ENCODE data around the gene ZNF132.

Gene ZNF132

DNA sequence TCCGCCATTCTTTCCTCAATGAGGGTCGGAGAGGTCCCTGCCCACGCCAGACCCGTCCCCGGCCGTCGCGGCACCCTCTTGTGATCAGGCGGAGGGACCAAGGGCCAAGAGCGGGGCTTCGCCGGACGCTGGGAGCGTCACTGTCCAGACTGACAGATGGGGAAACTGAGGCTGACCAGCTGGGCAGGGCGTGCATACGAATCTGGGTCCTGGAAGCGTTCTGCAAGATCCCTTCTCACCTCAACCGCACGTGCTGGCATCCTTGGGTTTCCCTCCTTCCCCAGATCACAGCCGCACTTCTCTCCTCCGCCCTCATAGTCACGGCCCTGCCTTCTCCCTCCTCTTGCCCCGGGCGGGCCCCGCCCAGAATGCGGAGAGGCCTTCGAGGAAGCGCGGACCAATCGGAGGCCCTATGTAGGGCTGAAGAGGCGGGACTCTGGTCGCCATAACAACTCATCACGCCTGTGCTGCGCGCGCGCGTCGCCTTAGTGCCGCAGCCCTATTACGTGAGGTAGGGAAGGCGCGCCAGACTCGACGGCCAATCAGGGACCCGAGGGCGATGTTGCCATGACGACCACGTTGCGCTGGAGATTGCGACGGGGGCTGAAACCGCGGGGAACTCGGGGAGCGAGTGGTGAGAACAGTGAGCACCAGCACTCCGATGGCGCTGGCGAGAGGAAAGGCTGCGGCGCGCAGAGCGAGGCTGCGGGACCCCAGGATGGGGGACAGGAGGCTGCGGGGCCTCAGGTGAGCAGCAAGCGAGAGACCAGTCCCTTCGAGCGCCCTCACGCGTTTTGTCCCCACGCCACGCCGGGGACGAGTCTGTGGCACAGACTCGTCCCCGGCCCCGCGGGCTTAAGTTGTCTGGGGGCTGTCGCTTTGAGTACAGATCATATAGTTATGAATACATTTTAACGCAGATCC, 38.8 kb downstream of the ZNF132 start (continued):
- TF ChIP-seq, protein P1, sequence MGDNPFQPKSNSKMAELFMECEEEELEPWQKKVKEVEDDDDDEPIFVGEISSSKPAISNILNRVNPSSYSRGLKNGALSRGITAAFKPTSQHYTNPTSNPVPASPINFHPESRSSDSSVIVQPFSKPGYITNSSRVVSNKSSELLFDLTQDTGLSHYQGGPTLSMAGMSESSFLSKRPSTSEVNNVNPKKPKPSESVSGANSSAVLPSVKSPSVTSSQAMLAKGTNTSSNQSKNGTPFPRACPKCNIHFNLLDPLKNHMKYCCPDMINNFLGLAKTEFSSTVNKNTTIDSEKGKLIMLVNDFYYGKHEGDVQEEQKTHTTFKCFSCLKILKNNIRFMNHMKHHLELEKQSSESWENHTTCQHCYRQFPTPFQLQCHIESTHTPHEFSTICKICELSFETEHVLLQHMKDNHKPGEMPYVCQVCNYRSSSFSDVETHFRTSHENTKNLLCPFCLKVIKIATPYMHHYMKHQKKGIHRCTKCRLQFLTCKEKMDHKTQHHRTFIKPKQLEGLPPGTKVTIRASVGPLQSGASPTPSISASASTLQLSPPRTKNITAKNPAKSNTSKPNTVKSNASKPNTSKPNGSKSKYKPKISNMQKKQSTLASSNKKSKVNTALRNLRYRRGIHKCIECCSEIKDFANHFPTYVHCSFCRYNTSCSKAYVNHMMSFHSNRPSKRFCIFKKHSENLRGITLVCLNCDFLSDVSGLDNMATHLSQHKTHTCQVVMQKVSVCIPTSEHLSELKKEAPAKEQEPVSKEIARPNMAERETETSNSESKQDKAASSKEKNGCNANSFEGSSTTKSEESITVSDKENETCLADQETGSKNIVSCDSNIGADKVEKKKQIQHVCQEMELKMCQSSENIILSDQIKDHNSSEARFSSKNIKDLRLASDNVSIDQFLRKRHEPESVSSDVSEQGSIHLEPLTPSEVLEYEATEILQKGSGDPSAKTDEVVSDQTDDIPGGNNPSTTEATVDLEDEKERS (tag by site-specific recombination; IDR thresholded peaks at IDR 0.05) = no peak
- no peak for TF ChIP-seq ZNF354C (tag by site-specific recombination; IDR thresholded peaks at IDR 0.05; ENCODE audit: borderline replicate concordance, low read depth)
- TF ChIP-seq ZNF544 (tag by site-specific recombination; IDR thresholded peaks at IDR 0.05) = no peak
- TF ChIP-seq, protein P2, sequence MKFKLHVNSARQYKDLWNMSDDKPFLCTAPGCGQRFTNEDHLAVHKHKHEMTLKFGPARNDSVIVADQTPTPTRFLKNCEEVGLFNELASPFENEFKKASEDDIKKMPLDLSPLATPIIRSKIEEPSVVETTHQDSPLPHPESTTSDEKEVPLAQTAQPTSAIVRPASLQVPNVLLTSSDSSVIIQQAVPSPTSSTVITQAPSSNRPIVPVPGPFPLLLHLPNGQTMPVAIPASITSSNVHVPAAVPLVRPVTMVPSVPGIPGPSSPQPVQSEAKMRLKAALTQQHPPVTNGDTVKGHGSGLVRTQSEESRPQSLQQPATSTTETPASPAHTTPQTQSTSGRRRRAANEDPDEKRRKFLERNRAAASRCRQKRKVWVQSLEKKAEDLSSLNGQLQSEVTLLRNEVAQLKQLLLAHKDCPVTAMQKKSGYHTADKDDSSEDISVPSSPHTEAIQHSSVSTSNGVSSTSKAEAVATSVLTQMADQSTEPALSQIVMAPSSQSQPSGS (tag by site-specific recombination; IDR thresholded peaks at IDR 0.05; ENCODE audit: low read depth) = no peak
- no peak for TF ChIP-seq ZBTB48 (tag by site-specific recombination; IDR thresholded peaks at IDR 0.05)
- no peak for TF ChIP-seq ZNF510 (tag by site-specific recombination; IDR thresholded peaks at IDR 0.05; ENCODE audit: insufficient replicate concordance)
- 0 out of 2 replicates have a peak, but pooled peaks have one; percentile 10 for TF ChIP-seq WT1 (tag by site-specific recombination; IDR thresholded peaks at IDR 0.05)
- TF ChIP-seq ZNF571 (tag by site-specific recombination; IDR thresholded peaks at IDR 0.05) = no peak
- TF ChIP-seq ZNF157 (tag by site-specific recombination; IDR thresholded peaks at IDR 0.05) = no peak
- TF ChIP-seq, protein P3, sequence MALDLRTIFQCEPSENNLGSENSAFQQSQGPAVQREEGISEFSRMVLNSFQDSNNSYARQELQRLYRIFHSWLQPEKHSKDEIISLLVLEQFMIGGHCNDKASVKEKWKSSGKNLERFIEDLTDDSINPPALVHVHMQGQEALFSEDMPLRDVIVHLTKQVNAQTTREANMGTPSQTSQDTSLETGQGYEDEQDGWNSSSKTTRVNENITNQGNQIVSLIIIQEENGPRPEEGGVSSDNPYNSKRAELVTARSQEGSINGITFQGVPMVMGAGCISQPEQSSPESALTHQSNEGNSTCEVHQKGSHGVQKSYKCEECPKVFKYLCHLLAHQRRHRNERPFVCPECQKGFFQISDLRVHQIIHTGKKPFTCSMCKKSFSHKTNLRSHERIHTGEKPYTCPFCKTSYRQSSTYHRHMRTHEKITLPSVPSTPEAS (tag by site-specific recombination; IDR thresholded peaks at IDR 0.05) = no peak
- TF ChIP-seq ZNF211 (tag by site-specific recombination; IDR thresholded peaks at IDR 0.05; ENCODE audit: low read depth) = no peak
- peak; percentile 92 for TF ChIP-seq SP3 (tag by site-specific recombination; IDR thresholded peaks at IDR 0.05)
- no peak for TF ChIP-seq ZNF626 (tag by site-specific recombination; IDR thresholded peaks at IDR 0.05)
- peak; percentile 87 for TF ChIP-seq ZBTB17 (tag by site-specific recombination; IDR thresholded peaks at IDR 0.05)
- TF ChIP-seq, protein P4, sequence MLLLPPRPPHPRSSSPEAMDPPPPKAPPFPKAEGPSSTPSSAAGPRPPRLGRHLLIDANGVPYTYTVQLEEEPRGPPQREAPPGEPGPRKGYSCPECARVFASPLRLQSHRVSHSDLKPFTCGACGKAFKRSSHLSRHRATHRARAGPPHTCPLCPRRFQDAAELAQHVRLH (tag by site-specific recombination; IDR thresholded peaks at IDR 0.05) = 0 out of 2 replicates have a peak, but pooled peaks have one; percentile 11
- TF ChIP-seq ZNF473 (tag by site-specific recombination; IDR thresholded peaks at IDR 0.05) = no peak
- no peak for TF ChIP-seq ZNF623 (tag by site-specific recombination; IDR thresholded peaks at IDR 0.05)
- no peak for TF ChIP-seq ZNF19 (tag by site-specific recombination; IDR thresholded peaks at IDR 0.05; ENCODE audit: low read depth)
- TF ChIP-seq ZNF423 (tag by site-specific recombination; IDR thresholded peaks at IDR 0.05) = no peak
- TF ChIP-seq ZNF791 (tag by site-specific recombination; IDR thresholded peaks at IDR 0.05) = no peak
- peak; percentile 87 for TF ChIP-seq ZNF341 (tag by site-specific recombination; IDR thresholded peaks at IDR 0.05; ENCODE audit: low read depth)
- no peak for TF ChIP-seq HOXA7 (CRISPR knock-in tag; IDR thresholded peaks at IDR 0.05; ENCODE audit: borderline replicate concordance)
- TF ChIP-seq ZNF76 (tag by site-specific recombination; IDR thresholded peaks at IDR 0.05; ENCODE audit: borderline replicate concordance, low read depth) = no peak
- no peak for TF ChIP-seq ZNF140 (tag by site-specific recombination; IDR thresholded peaks at IDR 0.05)
- TF ChIP-seq ZFP3 (tag by site-specific recombination; IDR thresholded peaks at IDR 0.05; ENCODE audit: low read depth) = no peak
- TF ChIP-seq ZNF223 (tag by site-specific recombination; IDR thresholded peaks at IDR 0.05) = no peak
- TF ChIP-seq, protein P5, sequence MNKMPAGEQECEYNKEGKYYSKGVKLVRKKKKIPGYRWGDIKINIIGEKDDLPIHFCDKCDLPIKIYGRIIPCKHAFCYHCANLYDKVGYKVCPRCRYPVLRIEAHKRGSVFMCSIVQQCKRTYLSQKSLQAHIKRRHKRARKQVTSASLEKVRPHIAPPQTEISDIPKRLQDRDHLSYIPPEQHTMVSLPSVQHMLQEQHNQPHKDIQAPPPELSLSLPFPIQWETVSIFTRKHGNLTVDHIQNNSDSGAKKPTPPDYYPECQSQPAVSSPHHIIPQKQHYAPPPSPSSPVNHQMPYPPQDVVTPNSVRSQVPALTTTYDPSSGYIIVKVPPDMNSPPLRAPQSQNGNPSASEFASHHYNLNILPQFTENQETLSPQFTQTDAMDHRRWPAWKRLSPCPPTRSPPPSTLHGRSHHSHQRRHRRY (tag by site-specific recombination; IDR thresholded peaks at IDR 0.05) = no peak
- TF ChIP-seq, protein P6, sequence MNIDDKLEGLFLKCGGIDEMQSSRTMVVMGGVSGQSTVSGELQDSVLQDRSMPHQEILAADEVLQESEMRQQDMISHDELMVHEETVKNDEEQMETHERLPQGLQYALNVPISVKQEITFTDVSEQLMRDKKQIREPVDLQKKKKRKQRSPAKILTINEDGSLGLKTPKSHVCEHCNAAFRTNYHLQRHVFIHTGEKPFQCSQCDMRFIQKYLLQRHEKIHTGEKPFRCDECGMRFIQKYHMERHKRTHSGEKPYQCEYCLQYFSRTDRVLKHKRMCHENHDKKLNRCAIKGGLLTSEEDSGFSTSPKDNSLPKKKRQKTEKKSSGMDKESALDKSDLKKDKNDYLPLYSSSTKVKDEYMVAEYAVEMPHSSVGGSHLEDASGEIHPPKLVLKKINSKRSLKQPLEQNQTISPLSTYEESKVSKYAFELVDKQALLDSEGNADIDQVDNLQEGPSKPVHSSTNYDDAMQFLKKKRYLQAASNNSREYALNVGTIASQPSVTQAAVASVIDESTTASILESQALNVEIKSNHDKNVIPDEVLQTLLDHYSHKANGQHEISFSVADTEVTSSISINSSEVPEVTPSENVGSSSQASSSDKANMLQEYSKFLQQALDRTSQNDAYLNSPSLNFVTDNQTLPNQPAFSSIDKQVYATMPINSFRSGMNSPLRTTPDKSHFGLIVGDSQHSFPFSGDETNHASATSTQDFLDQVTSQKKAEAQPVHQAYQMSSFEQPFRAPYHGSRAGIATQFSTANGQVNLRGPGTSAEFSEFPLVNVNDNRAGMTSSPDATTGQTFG (tag by site-specific recombination; IDR thresholded peaks at IDR 0.05; ENCODE audit: borderline replicate concordance) = no peak
- peak; percentile 49; the same call in 1 of the 2 replicates for TF ChIP-seq KLF9 (tag by site-specific recombination; IDR thresholded peaks at IDR 0.05; ENCODE audit: low read depth)
- TF ChIP-seq ZNF548 (tag by site-specific recombination; IDR thresholded peaks at IDR 0.05) = no peak
- no peak for TF ChIP-seq ZNF530 (tag by site-specific recombination; IDR thresholded peaks at IDR 0.05; ENCODE audit: low read depth)
